Loucy (cell line): ENCODE measurements around the gene STK39.

Experiments used
- H2AFZ ChIP-seq: fragments of 200-600 bp; sonication (generic); 2 replicates; pipeline ENCODE4 v1.6.0; 2016; ENCODE audit warnings: antibody characterized with exemption, mild to moderate bottlenecking, low read length, moderate library complexity
- H3F3A ChIP-seq: fragments of 200-600 bp; 2 replicates; pipeline ENCODE4 v1.6.0; 2016; ENCODE audit warnings: antibody characterized with exemption, low read depth, mild to moderate bottlenecking
- H3K27me3 ChIP-seq: fragments of 200-600 bp; sonication (generic); 2 replicates; pipeline ENCODE4 v1.6.1; 2014; ENCODE audit warnings: low read length, mild to moderate bottlenecking; ENCODE audit not compliant: insufficient read depth, poor library complexity, severe bottlenecking
- H3K36me3 ChIP-seq: fragments of 200-600 bp; sonication (generic); 2 replicates; pipeline ENCODE4 v1.6.1; 2016; ENCODE audit warnings: low read length; ENCODE audit not compliant: insufficient read depth
- H3K4me1 ChIP-seq: fragments of 200-600 bp; sonication (generic); 2 replicates; pipeline ENCODE4 v1.5.1; 2014; ENCODE audit warnings: low read length, mild to moderate bottlenecking; ENCODE audit not compliant: insufficient read depth, poor library complexity, severe bottlenecking
- H3K4me2 ChIP-seq: fragments of 200-600 bp; sonication (generic); 2 replicates; pipeline ENCODE4 v1.6.0; 2014; ENCODE audit warnings: antibody characterized with exemption, low read length, low read depth, mild to moderate bottlenecking; ENCODE audit not compliant: poor library complexity, severe bottlenecking
- H3K4me3 ChIP-seq: fragments of 200-600 bp; sonication (generic); 2 replicates; pipeline ENCODE4 v1.5.1; 2014; ENCODE audit warnings: low read length, mild to moderate bottlenecking, mixed read lengths; ENCODE audit not compliant: poor library complexity, severe bottlenecking
- H3K79me2 ChIP-seq: fragments of 200-600 bp; sonication (generic); 2 replicates; pipeline ENCODE4 v1.6.1; 2014; ENCODE audit warnings: low read length; ENCODE audit not compliant: insufficient read depth
- H3K9ac ChIP-seq: fragments of 200-600 bp; sonication (generic); 2 replicates; pipeline ENCODE4 v1.6.0; 2014; ENCODE audit warnings: mild to moderate bottlenecking, low read depth, low read length, moderate library complexity; ENCODE audit not compliant: poor library complexity, severe bottlenecking
- H3K9me2 ChIP-seq: fragments of 200-600 bp; sonication (generic); replicated peaks from 2 replicates; pipeline ENCODE4 v1.6.1; 2016; ENCODE audit warnings: low read depth, low read length, mixed read lengths
- H3K9me3 ChIP-seq: fragments of 200-600 bp; sonication (generic); 2 replicates; pipeline ENCODE4 v1.6.1; 2014; ENCODE audit warnings: mild to moderate bottlenecking, antibody characterized with exemption, low read length, low read depth; ENCODE audit not compliant: insufficient read depth
- H4K20me1 ChIP-seq: fragments of 200-600 bp; sonication (generic); 2 replicates; pipeline ENCODE4 v1.6.0; 2014; ENCODE audit warnings: antibody characterized with exemption, low read length, mild to moderate bottlenecking; ENCODE audit not compliant: insufficient read depth, poor library complexity, severe bottlenecking
- CTCF ChIP-seq: fragments of 200-600 bp; sonication (generic); conservative IDR thresholded peaks from 2 replicates; pipeline ENCODE4 v1.5.1; 2014; ENCODE audit warnings: mild to moderate bottlenecking, antibody characterized with exemption, low read length
- EZH2phosphoT487 ChIP-seq: fragments of 200-600 bp; IDR thresholded peaks from 2 replicates; pipeline ENCODE4 v1.6.1; 2018; ENCODE audit warnings: antibody characterized with exemption, mild to moderate bottlenecking, moderate library complexity, borderline replicate concordance

STK39 gene

GRCh38 chr2:168033966-168034365 lies 213.4 kb downstream of the STK39 start:
- H3K9me3 ChIP-seq = no peaks in the 10 kb centered on the region
- H3K9me2 ChIP-seq = no peaks in the 10 kb centered on the region
- no peak overlapping the region for H3K4me3 ChIP-seq
- no peak for TF ChIP-seq CTCF
- TF ChIP-seq EZH2phosphoT487 = no peak
- no peak overlapping the region for H3K4me2 ChIP-seq
- H3K36me3 ChIP-seq = peaks cover 17% of the 10 kb centered on the region; the same call in 1 of the 2 replicates
- H4K20me1 ChIP-seq = no peaks in the 10 kb centered on the region
- no peaks in the 10 kb centered on the region for H3K27me3 ChIP-seq
- H3K4me1 ChIP-seq = no peaks in the 10 kb centered on the region
- no peak overlapping the region for H2AFZ ChIP-seq
- H3K9ac ChIP-seq = no peak overlapping the region
- no peaks in the 10 kb centered on the region for H3K79me2 ChIP-seq
- H3F3A ChIP-seq = no peaks in the 10 kb centered on the region

- H3K27me3 ChIP-seq = no peaks in the 10 kb centered on the region
- H3F3A ChIP-seq = no peaks in the 10 kb centered on the region
- no peaks in the 10 kb centered on the region for H4K20me1 ChIP-seq
- no peaks in the 10 kb centered on the region for H3K79me2 ChIP-seq
- no peak overlapping the region for H2AFZ ChIP-seq
- no peak overlapping the region for H3K9ac ChIP-seq
- no peaks in the 10 kb centered on the region for H3K9me3 ChIP-seq
- TF ChIP-seq CTCF (no peak), EZH2phosphoT487 (no peak)
- no peak overlapping the region for H3K4me2 ChIP-seq
- H3K9me2 ChIP-seq = no peaks in the 10 kb centered on the region
- H3K36me3 ChIP-seq = peaks cover 17% of the 10 kb centered on the region; the same call in 1 of the 2 replicates
- peaks cover 7% of the 10 kb centered on the region for H3K4me1 ChIP-seq
- H3K4me3 ChIP-seq = no peak overlapping the region
Measured at GRCh38 chr2:168032091-168032490, 215.3 kb downstream of the STK39 start.

GRCh38 chr2:168030862-168031624 lies 216.4 kb downstream of the STK39 start:
- Histone ChIP-seq H3K79me2 (no peaks in the 10 kb centered on the region), H3K4me2 (no peak overlapping the region), H4K20me1 (no peaks in the 10 kb centered on the region), H3K4me3 (no peak overlapping the region), H3K4me1 (peaks cover 14% of the 10 kb centered on the region), H3K36me3 (peaks cover 17% of the 10 kb centered on the region; the same call in 1 of the 2 replicates), H3K9me2 (no peaks in the 10 kb centered on the region), H3F3A (no peaks in the 10 kb centered on the region), H3K9me3 (no peaks in the 10 kb centered on the region), H3K9ac (no peak overlapping the region), H3K27me3 (no peaks in the 10 kb centered on the region), H2AFZ (no peak overlapping the region)
- TF ChIP-seq EZH2phosphoT487 (no peak), CTCF (no peak)
